Panc1 (cell line): Measurements from ENCODE around the gene UBE2U. TPM values are rescaled to one million over a fixed set of nuclear protein-coding genes. Genes with fewer than 3 reads are reported as not detected.

ENCODE experiments used
- ATAC-seq: fragments of 200-7000 bp; cut with Tn5 transposase; 2 replicates; pipeline ENCODE4 v1.9.1; 2020; ENCODE audit warnings: mild to moderate bottlenecking, moderate library complexity
- BruUV-seq: library from RNA; stranded (reverse); fragments of 400-500 nt; replicated peaks from 2 replicates; lab custom pipeline; 2021; lab: Mats Ljungman, UMichigan
- CTCF ChIA-PET: fragments of 300-600 bp; sonication (Branson Sonifier 250); formaldehyde crosslinking; loops from one replicate; lab custom pipeline; 2022; ENCODE audit warnings: antibody characterized with exemption; lab: Charles Lee
- POLR2A ChIA-PET: fragments of 300-600 bp; sonication (Branson Sonifier 250); formaldehyde crosslinking; loops from one replicate; lab custom pipeline; 2022; ENCODE audit warnings: antibody characterized with exemption; lab: Charles Lee
- DNase-seq: peaks from one replicate; pipeline ENCODE4 v3.0.0-alpha.2; 2010; ENCODE audit warnings: low read depth, low spot score
- H3K27ac ChIP-seq: 2 replicates; pipeline ENCODE4 v1.5.1; 2011; ENCODE audit warnings: mild to moderate bottlenecking, low read length, inconsistent platforms
- H3K27me3 ChIP-seq: fragments of 200-500 bp; sonication (Bioruptor generic); 2 replicates; pipeline ENCODE4 v1.6.0; 2014; ENCODE audit warnings: low read length, inconsistent platforms; ENCODE audit not compliant: control insufficient read depth, insufficient read depth
- H3K36me3 ChIP-seq: fragments of 200-500 bp; sonication (Bioruptor generic); 2 replicates; pipeline ENCODE4 v1.5.1; 2014; ENCODE audit warnings: inconsistent platforms, mild to moderate bottlenecking, low read length, moderate library complexity; ENCODE audit not compliant: control insufficient read depth, insufficient read depth
- H3K4me1 ChIP-seq: 2 replicates; pipeline ENCODE4 v1.5.1; 2011; ENCODE audit warnings: inconsistent platforms, mild to moderate bottlenecking, low read length, moderate library complexity; ENCODE audit not compliant: control insufficient read depth, insufficient read depth
- H3K4me3 ChIP-seq, 2 experiments: 2 replicates each; pipeline ENCODE4 v1.5.1; 2011 to 2012; ENCODE audit warnings: low read depth in 2 of 2, low read length in 2 of 2, mild to moderate bottlenecking in 2 of 2, inconsistent platforms in 1 of 2, moderate library complexity in 1 of 2
- H3K9me3 ChIP-seq: fragments of 200-500 bp; sonication (Bioruptor generic); 2 replicates; pipeline ENCODE4 v1.5.1; 2014; ENCODE audit warnings: low read depth, mild to moderate bottlenecking, inconsistent platforms, low read length, moderate library complexity; ENCODE audit not compliant: control insufficient read depth, insufficient read depth
- CTCF ChIP-seq: fragments of 450-650 bp; IDR thresholded peaks from 2 replicates; pipeline ENCODE4 v1.5.1; 2017; ENCODE audit warnings: mild to moderate bottlenecking
- POLR2AphosphoS5 ChIP-seq: IDR thresholded peaks from 2 replicates; pipeline ENCODE4 v1.6.1; 2012; ENCODE audit warnings: mild to moderate bottlenecking, low read depth, low read length, moderate library complexity
- REST ChIP-seq, 2 experiments: IDR thresholded peaks; 2 replicates each; pipeline ENCODE4 v1.6.1; 2011 to 2012; ENCODE audit warnings: low read depth in 2 of 2, control low read depth in 1 of 2, low read length in 1 of 2, mild to moderate bottlenecking in 1 of 2, moderate library complexity in 1 of 2; ENCODE audit not compliant: insufficient read depth in 1 of 2
- SIN3A ChIP-seq: IDR thresholded peaks from 2 replicates; pipeline ENCODE4 v1.6.1; 2012; ENCODE audit warnings: low read depth, mild to moderate bottlenecking, low read length, moderate library complexity, borderline replicate concordance; ENCODE audit not compliant: insufficient read depth
- TCF7L2 ChIP-seq: IDR thresholded peaks from 2 replicates; pipeline ENCODE4 v1.6.1; 2011; ENCODE audit warnings: mild to moderate bottlenecking, low read depth, low read length, inconsistent platforms
- in situ Hi-C: cut with HindIII; loops from 2 replicates; pipeline ENCODE4 v1.10.0; 2016; ENCODE audit warnings: low sequenced_read_pairs, low pct_unique_long_range_greater_than_20kb
- intact Hi-C: fragments of 100-400 bp; cut with micrococcal nuclease; formaldehyde crosslinking; loops from one replicate; pipeline ENCODE4 v1.10.0; 2022; ENCODE audit not compliant: unreplicated experiment
- total RNA-seq: library from RNA; stranded (reverse); gene quantifications from one replicate; pipeline ENCODE4 v1.2.1, GENCODE V29; 2021; ENCODE audit not compliant: unreplicated experiment

The UBE2U gene
- total RNA-seq, 1 experiment from 2014 or later: not detected

DNA sequence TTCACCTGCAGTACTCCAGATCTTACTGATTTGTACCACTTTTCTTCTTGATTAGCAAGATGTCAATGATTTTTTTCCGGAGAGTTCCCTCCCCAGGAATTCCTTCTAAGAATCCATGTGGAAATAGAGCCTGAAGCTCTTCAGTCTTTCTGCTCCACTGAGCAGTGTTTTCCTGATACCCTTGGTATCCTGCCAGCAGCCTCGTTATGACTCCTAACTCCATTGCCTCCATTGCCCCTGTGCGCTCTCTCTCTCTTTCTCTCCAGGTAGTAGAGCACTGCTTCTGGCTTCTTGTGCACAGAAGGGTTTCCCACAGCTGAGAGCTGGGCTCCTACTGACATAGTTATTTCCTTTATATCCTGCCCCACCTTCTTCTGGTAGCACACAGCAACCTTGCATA lies 12.2 kb downstream of the UBE2U start:
- in situ Hi-C loops: no loop called here
- CTCF ChIA-PET: no interaction called here
- no peaks in the 10 kb centered on the region for H3K36me3 ChIP-seq
- H3K4me1 ChIP-seq: no peaks in the 10 kb centered on the region
- no peak overlapping the region for H3K4me3 ChIP-seq
- TF ChIP-seq REST (IDR thresholded peaks at IDR 0.05; ENCODE audit: insufficient read depth in 1 of 2, low read depth in 2 of 2, low read length in 1 of 2) (no peak), POLR2AphosphoS5 (no peak), SIN3A (no peak), TCF7L2 (no peak), CTCF (no peak)
- H3K27ac ChIP-seq: no peak overlapping the region
- ATAC-seq (no peak), DNase-seq (no peak)
- no TSS peak for BruUV-seq
- H3K9me3 ChIP-seq: no peaks in the 10 kb centered on the region
- intact Hi-C loops: no loop called here
- POLR2A ChIA-PET: no interaction called here
- H3K27me3 ChIP-seq: no peaks in the 10 kb centered on the region

DNA sequence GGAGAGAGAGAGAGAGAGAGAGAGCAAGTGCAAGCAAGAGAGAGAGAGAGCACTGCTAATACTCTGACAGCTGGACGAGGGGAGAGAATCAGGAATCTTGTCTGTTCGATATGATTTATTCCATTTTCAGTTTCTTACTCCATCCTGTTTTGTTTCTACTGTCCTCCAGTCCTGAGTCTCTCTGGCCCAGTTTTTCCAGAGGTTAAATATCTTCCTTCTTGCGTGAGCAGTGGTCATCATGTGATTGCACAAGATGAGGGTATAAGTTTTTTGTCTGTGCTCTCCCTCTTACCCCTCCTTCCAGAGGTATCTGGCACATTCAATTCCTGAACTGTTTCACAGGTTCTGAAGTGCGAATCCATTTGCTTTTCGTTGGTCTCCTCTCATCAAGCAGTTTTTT lies 16.8 kb downstream of the UBE2U start:
- CTCF ChIA-PET: no interaction called here
- no peak for TF ChIP-seq SIN3A
- TF ChIP-seq TCF7L2: no peak
- TF ChIP-seq REST (IDR thresholded peaks at IDR 0.05; ENCODE audit: insufficient read depth in 1 of 2, low read depth in 2 of 2, low read length in 1 of 2): no peak
- no peak for TF ChIP-seq POLR2AphosphoS5
- TF ChIP-seq CTCF: no peak
- in situ Hi-C loops: no loop called here
- no peak overlapping the region for H3K4me3 ChIP-seq
- H3K36me3 ChIP-seq: no peaks in the 10 kb centered on the region
- H3K9me3 ChIP-seq: no peaks in the 10 kb centered on the region
- DNase-seq: no peak
- POLR2A ChIA-PET: no interaction called here
- no peak for ATAC-seq
- H3K27me3 ChIP-seq: no peaks in the 10 kb centered on the region
- intact Hi-C loops: no loop called here
- BruUV-seq: no TSS peak
- H3K27ac ChIP-seq: no peak overlapping the region
- no peaks in the 10 kb centered on the region for H3K4me1 ChIP-seq
